B cell (primary cell): ENCODE measurements around the gene LIMS2. TPM values are rescaled to one million over a fixed set of nuclear protein-coding genes. Genes with fewer than 3 reads are reported as not detected.

ENCODE experiments used
- ATAC-seq: fragments of 200-7000 bp; cut with Tn5 transposase; one replicate; pipeline ENCODE4 v1.10.0; 2021; ENCODE audit warnings: low read depth, mild to moderate bottlenecking, moderate number of reproducible peaks, moderate library complexity
- CTCF ChIA-PET: fragments of 350-600 bp; sonication (Branson Sonifier 250); formaldehyde crosslinking; loops from one replicate; lab custom pipeline; 2021; ENCODE audit warnings: antibody characterized with exemption, inconsistent platforms; lab: Charles Lee
- POLR2A ChIA-PET: fragments of 350-600 bp; sonication (Branson Sonifier 250); formaldehyde crosslinking; loops from one replicate; lab custom pipeline; 2021; ENCODE audit warnings: antibody characterized with exemption; lab: Charles Lee
- DNase-seq: peaks from one replicate; pipeline ENCODE4 v3.0.0; 2013
- H2AFZ ChIP-seq: 2 replicates; pipeline ENCODE4 v1.6.1; 2012; ENCODE audit warnings: mild to moderate bottlenecking, low read depth, low read length; ENCODE audit not compliant: insufficient read depth, poor library complexity, severe bottlenecking
- H3K27ac ChIP-seq, 2 donors: 1 replicate in 1 of 2; 2 replicates in 1 of 2; pipeline ENCODE4 v1.5.1; 2012 to 2013; ENCODE audit warnings: low read length in 2 of 2, mild to moderate bottlenecking in 2 of 2, moderate library complexity in 1 of 2
- H3K27me3 ChIP-seq, 4 experiments: fragments of 200-600 bp in 1 of 4; sonication (generic) in 1 of 4; replicated peaks in 1 of 4; 1 replicate in 2 of 4; 2 replicates in 2 of 4; pipeline versions ENCODE4 v1.6.1 to v1.7.0; 2013 to 2016; ENCODE audit warnings: low read length in 3 of 4, mild to moderate bottlenecking in 2 of 4, mixed read lengths in 1 of 4, moderate library complexity in 1 of 4; ENCODE audit not compliant: insufficient read depth in 4 of 4, control insufficient read depth in 3 of 4; ENCODE audit errors: control extremely low read depth in 1 of 4
- H3K36me3 ChIP-seq, 2 experiments: replicated peaks in 1 of 2; 1 replicate in 1 of 2; 2 replicates in 1 of 2; pipeline versions ENCODE4 v1.6.1 to v1.7.1; 2013; ENCODE audit warnings: low read length in 1 of 2; ENCODE audit not compliant: insufficient read depth in 2 of 2, control insufficient read depth in 1 of 2; ENCODE audit errors: control extremely low read depth in 1 of 2, extremely low read depth in 1 of 2
- H3K4me1 ChIP-seq, 2 donors: fragments of 200-600 bp in 1 of 2; sonication (generic) in 1 of 2; 1 replicate in 1 of 2; 2 replicates in 1 of 2; pipeline versions ENCODE4 v1.5.1 to v1.6.1; 2013 to 2017; ENCODE audit warnings: low read length in 2 of 2; ENCODE audit not compliant: control insufficient read depth in 2 of 2, insufficient read depth in 2 of 2
- H3K4me2 ChIP-seq: replicated peaks from 2 replicates; pipeline ENCODE3; 2012; ENCODE audit warnings: mild to moderate bottlenecking, low read depth, low read length; ENCODE audit not compliant: poor library complexity, severe bottlenecking
- H3K4me3 ChIP-seq, 5 experiments: fragments of 200-600 bp in 1 of 5; sonication (generic) in 1 of 5; 1 replicate in 3 of 5; 2 replicates in 2 of 5; pipeline versions ENCODE4 v1.5.1 to v1.7.0; 2011 to 2016; ENCODE audit warnings: low read length in 4 of 5, mild to moderate bottlenecking in 4 of 5, low read depth in 2 of 5, control low read depth in 1 of 5, moderate library complexity in 1 of 5; ENCODE audit not compliant: insufficient read depth in 1 of 5; ENCODE audit errors: control extremely low read depth in 1 of 5, extremely low read depth in 1 of 5
- H3K79me2 ChIP-seq: fragments of 200-600 bp; sonication (generic); one replicate; pipeline ENCODE4 v1.6.0; 2016; ENCODE audit warnings: low read length; ENCODE audit not compliant: control insufficient read depth, insufficient read depth
- H3K9ac ChIP-seq: fragments of 200-600 bp; sonication (generic); 2 replicates; pipeline ENCODE4 v1.6.1; 2017; ENCODE audit warnings: mild to moderate bottlenecking, low read length, moderate library complexity
- H3K9me3 ChIP-seq, 3 donors: one replicate each; pipeline versions ENCODE4 v1.6.1 to v1.7.1; 2013; ENCODE audit warnings: low read length in 2 of 3; ENCODE audit not compliant: control insufficient read depth in 2 of 3, insufficient read depth in 1 of 3; ENCODE audit errors: control extremely low read depth in 1 of 3
- H4K20me1 ChIP-seq: 2 replicates; pipeline ENCODE4 v1.6.0; 2012; ENCODE audit warnings: mild to moderate bottlenecking, low read length; ENCODE audit not compliant: insufficient read depth, control insufficient read depth, poor library complexity, severe bottlenecking
- H3K27ac Mint-ChIP-seq: one replicate; pipeline ENCODE4 v1.8.0; 2021; ENCODE audit warnings: mixed read lengths
- H3K27me3 Mint-ChIP-seq: one replicate; pipeline ENCODE4 v1.8.0; 2021; ENCODE audit warnings: mixed read lengths
- H3K4me1 Mint-ChIP-seq: one replicate; pipeline ENCODE4 v1.8.0; 2021; ENCODE audit warnings: mixed read lengths
- H3K4me3 Mint-ChIP-seq: one replicate; pipeline ENCODE4 v1.8.0; 2021; ENCODE audit warnings: mixed read lengths
- H3K9me3 Mint-ChIP-seq: one replicate; pipeline ENCODE4 v1.8.0; 2022; ENCODE audit warnings: mixed read lengths; ENCODE audit not compliant: insufficient read depth
- CTCF ChIP-seq: fragments of 200-600 bp; IDR thresholded peaks from one replicate; pipeline ENCODE4 v1.8.0; 2022; ENCODE audit warnings: antibody characterized with exemption, mild to moderate bottlenecking
- EZH2 ChIP-seq: IDR thresholded peaks from 2 replicates; pipeline ENCODE4 v1.6.1; 2012; ENCODE audit warnings: borderline replicate concordance, low read depth, mild to moderate bottlenecking, moderate library complexity, low read length; ENCODE audit not compliant: insufficient read depth, poor library complexity, severe bottlenecking
- WGBS: methylation state at CpG from one replicate; pipeline ENCODE4 v1.1.5; 2013; ENCODE audit warnings: missing lambda C conversion rate; ENCODE audit not compliant: insufficient coverage; 5-methylcytosine and 5-hydroxymethylcytosine counted together
- intact Hi-C: fragments of 100-400 bp; cut with micrococcal nuclease; formaldehyde crosslinking; loops from one replicate; pipeline ENCODE4 v1.10.0; 2022
- polyA plus RNA-seq: library from polyadenylated mRNA; depleted of rRNA; stranded (reverse); fragments of >200 nt; gene quantifications from 2 replicates; pipeline ENCODE4 v1.2.3, GENCODE V29; 2012
- total RNA-seq, 2 donors: library from RNA; stranded (reverse); fragments of 120-200 nt in 1 of 2; gene quantifications; 1 replicate in 1 of 2; 2 replicates in 1 of 2; pipeline versions ENCODE4 v1.2.3 to v1.2.4, GENCODE V29; 2013 to 2022

Gene LIMS2
- total and polyA plus RNA-seq, 2 donors (not counting 1 experiment from before 2014, with no cell fraction given) = 6.7 to 32.2 TPM

- intact Hi-C loops = no loop called here
- TF ChIP-seq EZH2 = no peak
- TF ChIP-seq CTCF = no peak
- H3K9ac ChIP-seq = no peak overlapping the region
- CTCF ChIA-PET = no interaction called here
- no peak for DNase-seq
- no peak overlapping the region for H3K27ac ChIP-seq
- ATAC-seq = no peak
- no peaks in the 10 kb centered on the region for H4K20me1 ChIP-seq
- Mint-ChIP-seq H3K4me3 (no peak overlapping the region), H3K9me3 (no peaks in the 10 kb centered on the region), H3K27ac (no peak overlapping the region), H3K4me1 (no peaks in the 10 kb centered on the region), H3K27me3 (no peaks in the 10 kb centered on the region)
- no peaks in the 10 kb centered on the region for H3K79me2 ChIP-seq
- no peak overlapping the region for H2AFZ ChIP-seq
- H3K27me3 ChIP-seq = no peaks in the 10 kb centered on the region
- H3K4me2 ChIP-seq = no peak overlapping the region
- WGBS = no CpG with 5 or more reads among the region's 3 CpGs
- no peaks in the 10 kb centered on the region for H3K4me1 ChIP-seq
- no peaks in the 10 kb centered on the region for H3K9me3 ChIP-seq
- H3K36me3 ChIP-seq = peaks cover 12 to 46% of the 10 kb centered on the region in 2 experiments
- POLR2A ChIA-PET = no interaction called here
- no peak overlapping the region for H3K4me3 ChIP-seq
Measured at GRCh38 chr2:127722807-127723206, 47.5 kb upstream of the LIMS2 start.

GRCh38 chr2:127721978-127722355 is 46.6 kb upstream of the LIMS2 start:
- Histone ChIP-seq H3K36me3 (peaks cover 12 to 46% of the 10 kb centered on the region in 2 experiments), H3K27me3 (no peaks in the 10 kb centered on the region), H3K79me2 (no peaks in the 10 kb centered on the region), H3K9me3 (no peaks in the 10 kb centered on the region), H3K4me3 (no peak overlapping the region), H3K9ac (no peak overlapping the region), H3K4me1 (no peaks in the 10 kb centered on the region), H4K20me1 (no peaks in the 10 kb centered on the region), H2AFZ (no peak overlapping the region), H3K27ac (no peak overlapping the region), H3K4me2 (no peak overlapping the region)
- WGBS = no CpG with 5 or more reads among the region's 2 CpGs
- DNase-seq (no peak), ATAC-seq (no peak)
- TF ChIP-seq EZH2 (no peak), CTCF (no peak)
- H3K4me1 Mint-ChIP-seq = no peaks in the 10 kb centered on the region
- H3K4me3 Mint-ChIP-seq = no peak overlapping the region
- H3K27me3 Mint-ChIP-seq = no peaks in the 10 kb centered on the region
- ChIA-PET POLR2A (no interaction called here), CTCF (no interaction called here)
- no peak overlapping the region for H3K27ac Mint-ChIP-seq
- intact Hi-C loops = no loop called here
- no peaks in the 10 kb centered on the region for H3K9me3 Mint-ChIP-seq
